Measurements from ENCODE around the gene SMAP2. TPM values are rescaled to one million over a fixed set of nuclear protein-coding genes. Genes with fewer than 3 reads are reported as not detected.

SMAP2 gene
- total RNA-seq, 2 experiments from 2014 or later = 172 to 173 TPM

DNA sequence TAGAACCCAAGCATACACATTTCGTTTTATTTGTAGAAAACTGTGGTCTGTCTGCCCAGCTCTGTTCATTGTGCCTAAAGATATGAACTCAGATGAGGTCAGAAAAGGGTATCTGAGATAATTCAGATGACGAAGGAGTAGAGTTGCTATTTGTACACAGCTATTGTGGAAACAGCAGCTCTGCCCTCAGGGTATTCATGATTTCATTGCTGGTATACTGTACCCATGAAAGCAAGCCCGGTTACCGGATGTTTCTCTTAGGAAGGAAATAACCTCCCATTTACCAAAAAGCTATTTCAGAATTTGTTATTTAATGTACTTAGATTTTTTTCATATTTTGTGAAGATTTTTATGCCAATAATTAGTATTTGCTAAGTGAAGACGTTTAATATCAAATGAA, 37.8 kb downstream of the SMAP2 start:
- no peak overlapping the region for H3K4me3 Mint-ChIP-seq
- CTCF ChIA-PET = interaction anchor here (0.8 to 1.5 kb wide), 3 partner anchors 69 to 259 kb away, joined by 3 to 7 read pairs (median 4); no protein-coding TSS in a partner anchor
- no peak overlapping the region for H3K27ac Mint-ChIP-seq
- POLR2A ChIA-PET = no interaction called here
- H3K4me1 Mint-ChIP-seq = peaks cover 18% of the 10 kb centered on the region
- H3K27me3 Mint-ChIP-seq = no peaks in the 10 kb centered on the region
- H3K36me3 Mint-ChIP-seq (ENCODE audit: low read depth) = peaks cover 83% of the 10 kb centered on the region
- DNase-seq = no peak
- no peaks in the 10 kb centered on the region for H3K9me3 Mint-ChIP-seq

- Mint-ChIP-seq H3K27me3 (no peaks in the 10 kb centered on the region), H3K36me3 (ENCODE audit: low read depth) (peaks cover 83% of the 10 kb centered on the region), H3K4me1 (peaks cover 18% of the 10 kb centered on the region), H3K4me3 (no peak overlapping the region), H3K27ac (no peak overlapping the region), H3K9me3 (no peaks in the 10 kb centered on the region)
- DNase-seq = no peak
- CTCF ChIA-PET = interaction anchor here (1.1 to 1.5 kb wide), 2 partner anchors 73 to 260 kb away, joined by 3 to 7 read pairs; no protein-coding TSS in a partner anchor
- POLR2A ChIA-PET = no interaction called here
These were observed 38.3 kb downstream of the SMAP2 start for GRCh38 chr1:40411843-40412242.

- H3K27me3 Mint-ChIP-seq = no peaks in the 10 kb centered on the region
- POLR2A ChIA-PET = no interaction called here
- H3K4me3 Mint-ChIP-seq = no peak overlapping the region
- H3K36me3 Mint-ChIP-seq (ENCODE audit: low read depth) = peaks cover 93% of the 10 kb centered on the region
- H3K4me1 Mint-ChIP-seq = peaks cover 20% of the 10 kb centered on the region
- no peak for DNase-seq
- H3K9me3 Mint-ChIP-seq = no peaks in the 10 kb centered on the region
- peak overlapping the region; percentile 66 for H3K27ac Mint-ChIP-seq
- CTCF ChIA-PET = interaction anchor here (3.0 kb wide), 1 partner anchor 99 kb away, joined by 7 read pairs; no protein-coding TSS in a partner anchor
These were observed 40.2 kb downstream of the SMAP2 start for GRCh38 chr1:40413527-40414252.

GRCh38 chr1:40414331-40414730, 40.8 kb downstream of the SMAP2 start:
- DNase-seq = no peak
- Mint-ChIP-seq H3K9me3 (no peaks in the 10 kb centered on the region), H3K4me3 (no peak overlapping the region), H3K27me3 (no peaks in the 10 kb centered on the region), H3K36me3 (ENCODE audit: low read depth) (peaks cover 91% of the 10 kb centered on the region), H3K4me1 (peaks cover 20% of the 10 kb centered on the region), H3K27ac (peak overlapping the region; percentile 11)
- CTCF ChIA-PET = interaction anchor here (3.0 kb wide), 1 partner anchor 99 kb away, joined by 7 read pairs; no protein-coding TSS in a partner anchor
- POLR2A ChIA-PET = no interaction called here

DNA sequence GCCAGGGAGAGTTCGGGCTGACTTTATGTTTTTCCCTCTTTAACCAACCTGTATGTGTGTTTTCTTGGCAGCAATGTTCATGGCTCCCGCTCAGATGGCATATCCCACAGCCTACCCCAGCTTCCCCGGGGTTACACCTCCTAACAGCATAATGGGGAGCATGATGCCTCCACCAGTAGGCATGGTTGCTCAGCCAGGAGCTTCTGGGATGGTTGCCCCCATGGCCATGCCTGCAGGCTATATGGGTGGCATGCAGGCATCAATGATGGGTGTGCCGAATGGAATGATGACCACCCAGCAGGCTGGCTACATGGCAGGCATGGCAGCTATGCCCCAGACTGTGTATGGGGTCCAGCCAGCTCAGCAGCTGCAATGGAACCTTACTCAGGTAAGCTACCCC, 43.2 kb downstream of the SMAP2 start:
- no peak overlapping the region for H3K4me3 Mint-ChIP-seq
- H3K27me3 Mint-ChIP-seq = no peaks in the 10 kb centered on the region
- CTCF ChIA-PET = interaction anchor here (3.0 kb wide), 1 partner anchor 102 kb away, joined by 7 read pairs; no protein-coding TSS in a partner anchor
- peaks cover 25% of the 10 kb centered on the region for H3K4me1 Mint-ChIP-seq
- peaks cover 93% of the 10 kb centered on the region for H3K36me3 Mint-ChIP-seq (ENCODE audit: low read depth)
- H3K27ac Mint-ChIP-seq = no peak overlapping the region
- DNase-seq = no peak
- POLR2A ChIA-PET = no interaction called here
- H3K9me3 Mint-ChIP-seq = no peaks in the 10 kb centered on the region

- Mint-ChIP-seq H3K27me3 (no peaks in the 10 kb centered on the region), H3K27ac (peak overlapping the region; percentile 17)
- CTCF ChIA-PET = interaction anchor here (0.7 kb wide), 2 partner anchors 83 to 278 kb away, joined by 3 read pairs; no protein-coding TSS in a partner anchor
These were observed 48.2 kb downstream of the SMAP2 start for GRCh38 chr1:40421431-40422384.

GRCh38 chr1:40422630-40423263, 49.2 kb downstream of the SMAP2 start:
- H3K36me3 Mint-ChIP-seq (ENCODE audit: low read depth) = peaks cover 89% of the 10 kb centered on the region
- H3K4me1 Mint-ChIP-seq = peaks cover 11% of the 10 kb centered on the region
- CTCF ChIA-PET = no interaction called here
- POLR2A ChIA-PET = no interaction called here
- no peak for DNase-seq
- H3K9me3 Mint-ChIP-seq = peaks cover 12% of the 10 kb centered on the region
- H3K4me3 Mint-ChIP-seq = no peak overlapping the region
- H3K27ac Mint-ChIP-seq = no peak overlapping the region
- no peaks in the 10 kb centered on the region for H3K27me3 Mint-ChIP-seq

More at GRCh38 chr1:40421431-40422384, 48.2 kb downstream of the SMAP2 start:
- H3K4me1 Mint-ChIP-seq = peaks cover 14% of the 10 kb centered on the region
- H3K36me3 Mint-ChIP-seq (ENCODE audit: low read depth) = peaks cover 95% of the 10 kb centered on the region
- no peak for DNase-seq
- POLR2A ChIA-PET = no interaction called here
- no peak overlapping the region for H3K4me3 Mint-ChIP-seq
- peaks cover 11% of the 10 kb centered on the region for H3K9me3 Mint-ChIP-seq

DNA sequence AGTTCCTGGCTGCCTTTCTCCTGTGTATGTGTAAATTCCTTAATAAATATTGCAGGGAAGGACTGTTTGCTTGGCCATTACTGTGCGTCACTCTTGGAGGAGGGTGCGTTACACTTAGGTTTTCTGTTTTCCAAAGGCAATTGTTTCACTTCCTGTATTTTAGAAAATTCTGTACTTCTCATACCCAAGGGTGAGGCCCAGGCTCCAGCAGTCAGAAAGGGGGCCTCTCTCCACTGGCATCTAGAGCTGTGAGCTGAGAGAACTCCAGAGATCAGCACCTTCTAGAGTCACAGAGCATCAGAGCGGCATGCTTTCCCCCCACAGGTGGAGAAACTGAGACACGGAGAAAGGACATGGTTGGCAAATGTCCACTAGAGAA, 49.7 kb downstream of the SMAP2 start:
- Mint-ChIP-seq H3K27me3 (no peaks in the 10 kb centered on the region), H3K4me1 (peaks cover 11% of the 10 kb centered on the region), H3K27ac (no peak overlapping the region), H3K4me3 (no peak overlapping the region), H3K36me3 (ENCODE audit: low read depth) (peaks cover 87% of the 10 kb centered on the region), H3K9me3 (peaks cover 12% of the 10 kb centered on the region)
- POLR2A ChIA-PET = no interaction called here
- CTCF ChIA-PET = no interaction called here
- no peak for DNase-seq

DNA sequence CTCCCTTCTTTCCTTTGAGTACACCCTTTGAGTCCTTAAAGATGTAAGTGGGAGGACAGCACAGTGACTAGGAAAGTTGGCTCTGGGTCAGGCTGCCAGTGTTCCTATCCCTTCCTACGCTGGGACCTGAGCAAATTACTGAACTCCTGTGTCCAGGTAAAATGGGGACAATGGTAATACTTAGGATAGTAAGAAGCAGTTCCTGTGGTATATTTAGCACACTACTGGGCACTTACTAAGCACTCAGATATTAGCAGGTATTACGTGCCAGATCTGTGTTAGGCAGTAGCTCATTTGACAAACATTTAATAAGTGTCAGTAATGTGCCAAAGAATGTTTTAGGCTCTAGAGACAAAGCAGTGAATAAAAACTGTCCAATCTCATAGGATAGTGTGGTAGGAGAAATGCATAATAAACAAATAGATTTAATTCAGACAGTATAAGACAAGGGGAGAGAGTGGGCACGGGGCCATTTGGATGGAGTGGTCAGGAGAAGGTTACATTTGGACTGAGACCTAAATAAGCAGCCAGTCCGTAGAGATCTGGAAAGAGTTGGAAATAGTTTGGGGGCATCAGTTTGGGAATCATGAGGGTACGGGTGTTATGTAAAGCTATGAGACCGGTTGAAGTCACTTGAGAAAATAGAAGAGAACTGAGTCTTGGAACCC, 50.6 kb downstream of the SMAP2 start:
- POLR2A ChIA-PET = interaction anchor here (0.6 to 1.7 kb wide), 2 partner anchors 14 to 127 kb away, joined by 3 to 5 read pairs; no protein-coding TSS in a partner anchor
- no peaks in the 10 kb centered on the region for H3K27me3 Mint-ChIP-seq
- no peak for DNase-seq
- H3K27ac Mint-ChIP-seq = no peak overlapping the region
- CTCF ChIA-PET = no interaction called here
- no peak overlapping the region for H3K4me3 Mint-ChIP-seq
- H3K4me1 Mint-ChIP-seq = peaks cover 11% of the 10 kb centered on the region
- H3K36me3 Mint-ChIP-seq (ENCODE audit: low read depth) = peaks cover 81% of the 10 kb centered on the region
- peaks cover 12% of the 10 kb centered on the region for H3K9me3 Mint-ChIP-seq

DNA sequence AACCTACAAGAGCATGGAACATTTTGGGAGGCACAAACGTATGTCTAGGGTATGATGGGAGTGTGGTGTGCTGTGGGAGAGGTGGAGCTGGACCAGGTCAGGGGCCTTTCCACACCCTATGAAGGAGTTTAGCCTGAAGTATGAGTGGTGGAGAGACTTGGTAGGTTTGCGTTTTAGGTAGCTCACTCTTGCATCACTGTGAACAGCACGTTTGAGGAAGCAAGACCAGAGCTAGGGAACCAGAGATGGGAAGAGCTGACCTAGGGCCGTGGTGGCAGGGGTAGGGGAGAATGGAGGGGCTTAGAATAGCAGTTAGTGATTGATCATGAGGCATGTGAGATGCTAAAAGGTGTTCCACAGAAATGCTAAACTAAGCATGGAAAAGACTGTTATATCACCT, 51.7 kb downstream of the SMAP2 start:
- H3K27me3 Mint-ChIP-seq = no peaks in the 10 kb centered on the region
- peaks cover 12% of the 10 kb centered on the region for H3K9me3 Mint-ChIP-seq
- CTCF ChIA-PET = interaction anchor here (1.2 kb wide), 1 partner anchor 13 kb away, joined by 5 read pairs; no protein-coding TSS in a partner anchor
- H3K4me1 Mint-ChIP-seq = peaks cover 10% of the 10 kb centered on the region
- H3K4me3 Mint-ChIP-seq = no peak overlapping the region
- POLR2A ChIA-PET = interaction anchor here (1.7 kb wide), 1 partner anchor 13 kb away, joined by 5 read pairs; no protein-coding TSS in a partner anchor
- DNase-seq = no peak
- H3K27ac Mint-ChIP-seq = no peak overlapping the region
- H3K36me3 Mint-ChIP-seq (ENCODE audit: low read depth) = peaks cover 71% of the 10 kb centered on the region

DNA sequence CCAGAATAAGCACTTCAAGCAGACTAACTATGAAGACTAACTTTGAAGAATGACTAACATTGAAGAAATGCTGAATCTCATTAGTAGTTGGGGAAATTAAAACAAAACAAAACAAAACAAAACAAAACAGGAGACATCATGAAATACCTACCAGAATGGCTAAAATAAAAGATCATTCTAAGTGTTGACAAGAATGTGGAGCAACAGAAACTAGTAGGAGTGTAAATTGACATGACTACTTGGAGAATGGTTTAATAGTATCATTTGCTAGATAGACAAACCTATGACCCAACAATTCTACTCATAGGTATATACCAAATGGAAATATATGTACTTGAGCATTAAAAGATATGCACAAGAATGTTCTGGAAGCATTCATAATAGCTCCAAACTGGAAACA, 57.9 kb downstream of the SMAP2 start:
- ChIA-PET POLR2A (no interaction called here), CTCF (no interaction called here)
- Mint-ChIP-seq H3K4me1 (no peaks in the 10 kb centered on the region), H3K9me3 (peaks cover 4% of the 10 kb centered on the region), H3K27ac (no peak overlapping the region), H3K27me3 (no peaks in the 10 kb centered on the region), H3K4me3 (no peak overlapping the region), H3K36me3 (ENCODE audit: low read depth) (peaks cover 23% of the 10 kb centered on the region)
- no peak for DNase-seq

- Mint-ChIP-seq H3K9me3 (no peaks in the 10 kb centered on the region), H3K27ac (no peak overlapping the region), H3K4me3 (no peak overlapping the region), H3K27me3 (no peaks in the 10 kb centered on the region), H3K36me3 (ENCODE audit: low read depth) (peaks cover 19% of the 10 kb centered on the region), H3K4me1 (no peaks in the 10 kb centered on the region)
- POLR2A ChIA-PET = interaction anchor here (0.6 kb wide), 1 partner anchor 1066 kb away, joined by 3 read pairs; no protein-coding TSS in a partner anchor
- CTCF ChIA-PET = interaction anchor here (1.0 to 1.2 kb wide), 2 partner anchors 108 to 289 kb away, joined by 3 read pairs; no protein-coding TSS in a partner anchor
- no peak for DNase-seq
These were observed 59.3 kb downstream of the SMAP2 start for GRCh38 chr1:40432644-40433390.
